PC-9 (cell line): ENCODE data around the gene ZSCAN9.

ENCODE experiments used
- EZH2 ChIP-seq: fragments of 200-600 bp; sonication (generic); IDR thresholded peaks from 2 replicates; pipeline ENCODE4 v1.8.0; 2017; ENCODE audit warnings: antibody characterized with exemption, low read depth
- TF ChIP-seq, protein P1 (sequence below): fragments of 200-600 bp; sonication (generic); conservative IDR thresholded peaks from 2 replicates; pipeline ENCODE4 v1.6.1; 2017; ENCODE audit warnings: mixed run types, antibody characterized with exemption, mild to moderate bottlenecking, moderate library complexity

DNA sequence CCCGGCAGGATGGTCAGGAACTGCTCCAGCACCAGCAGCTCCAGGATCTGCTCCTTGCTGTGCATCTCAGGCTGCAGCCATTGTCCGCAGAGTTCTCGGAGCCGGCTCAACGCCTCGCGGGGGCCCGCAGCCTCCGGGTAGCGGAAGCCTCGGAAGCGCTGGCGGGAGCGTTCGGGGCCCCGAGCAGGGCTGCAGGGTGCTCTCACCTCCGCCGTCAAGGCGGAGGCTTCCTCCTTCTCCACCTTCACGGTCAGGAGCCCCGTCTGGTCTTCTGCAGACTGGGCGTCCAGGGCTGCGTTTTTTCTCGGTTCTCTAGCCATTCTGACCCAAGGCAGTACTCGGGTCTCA is 26.6 kb downstream of the ZSCAN9 start:
- TF ChIP-seq, protein P1, sequence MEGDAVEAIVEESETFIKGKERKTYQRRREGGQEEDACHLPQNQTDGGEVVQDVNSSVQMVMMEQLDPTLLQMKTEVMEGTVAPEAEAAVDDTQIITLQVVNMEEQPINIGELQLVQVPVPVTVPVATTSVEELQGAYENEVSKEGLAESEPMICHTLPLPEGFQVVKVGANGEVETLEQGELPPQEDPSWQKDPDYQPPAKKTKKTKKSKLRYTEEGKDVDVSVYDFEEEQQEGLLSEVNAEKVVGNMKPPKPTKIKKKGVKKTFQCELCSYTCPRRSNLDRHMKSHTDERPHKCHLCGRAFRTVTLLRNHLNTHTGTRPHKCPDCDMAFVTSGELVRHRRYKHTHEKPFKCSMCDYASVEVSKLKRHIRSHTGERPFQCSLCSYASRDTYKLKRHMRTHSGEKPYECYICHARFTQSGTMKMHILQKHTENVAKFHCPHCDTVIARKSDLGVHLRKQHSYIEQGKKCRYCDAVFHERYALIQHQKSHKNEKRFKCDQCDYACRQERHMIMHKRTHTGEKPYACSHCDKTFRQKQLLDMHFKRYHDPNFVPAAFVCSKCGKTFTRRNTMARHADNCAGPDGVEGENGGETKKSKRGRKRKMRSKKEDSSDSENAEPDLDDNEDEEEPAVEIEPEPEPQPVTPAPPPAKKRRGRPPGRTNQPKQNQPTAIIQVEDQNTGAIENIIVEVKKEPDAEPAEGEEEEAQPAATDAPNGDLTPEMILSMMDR: no peak
- no peak for TF ChIP-seq EZH2
